GM20431 (cell line): Measurements from ENCODE around the gene KLHL30.

Experiments
- in situ Hi-C: fragments of 300-500 bp; cut with MseI, MboI; formaldehyde crosslinking; loops from one replicate; pipeline ENCODE4 v1.15.0; 2020; ENCODE audit warnings: low sequenced_read_pairs; ENCODE audit not compliant: unreplicated experiment

The KLHL30 gene

GRCh38 chr2:238138331-238139195 is at the start of gene KLHL30:
KLHL30 (plus strand) TSS chr2:238138668; CDS start chr2:238140755, 2,087 bp downstream.
- in situ Hi-C loops, result no loop called here

GRCh38 chr2:238090887-238091286 is 47.6 kb upstream of the KLHL30 start:
- in situ Hi-C loops, result no loop called here

- in situ Hi-C loops, result no loop called here
Measured at GRCh38 chr2:238091436-238092060, 46.9 kb upstream of the KLHL30 start.

- in situ Hi-C loops, result no loop called here
Measured at GRCh38 chr2:238092486-238093035, 45.9 kb upstream of the KLHL30 start.

GRCh38 chr2:238093181-238094140 is 45.0 kb upstream of the KLHL30 start:
- in situ Hi-C loops, result no loop called here

GRCh38 chr2:238094438-238095022 is 43.9 kb upstream of the KLHL30 start:
- in situ Hi-C loops, result no loop called here

- in situ Hi-C loops, result no loop called here
Measured at GRCh38 chr2:238095143-238095542, 43.3 kb upstream of the KLHL30 start.

GRCh38 chr2:238096311-238097011 is 42.0 kb upstream of the KLHL30 start:
- in situ Hi-C loops, result no loop called here

- in situ Hi-C loops, result no loop called here
Measured at GRCh38 chr2:238097201-238097987, 41.1 kb upstream of the KLHL30 start.

GRCh38 chr2:238097988-238098871 is 40.2 kb upstream of the KLHL30 start:
- in situ Hi-C loops, result no loop called here

GRCh38 chr2:238098901-238099713 is 39.4 kb upstream of the KLHL30 start:
- in situ Hi-C loops, result no loop called here

GRCh38 chr2:238099714-238100048 is 38.8 kb upstream of the KLHL30 start:
- in situ Hi-C loops, result no loop called here

GRCh38 chr2:238100049-238100820 is 38.2 kb upstream of the KLHL30 start, which contains the start of gene ESPNL:
ESPNL (plus strand) TSS chr2:238100340; CDS start chr2:238100420, 80 bp downstream.
- in situ Hi-C loops, result no loop called here

- in situ Hi-C loops, result no loop called here
Measured at GRCh38 chr2:238100821-238101771, 37.4 kb upstream of the KLHL30 start.
